ENCODE measurements around the gene FAM98C.

The FAM98C gene

DNA sequence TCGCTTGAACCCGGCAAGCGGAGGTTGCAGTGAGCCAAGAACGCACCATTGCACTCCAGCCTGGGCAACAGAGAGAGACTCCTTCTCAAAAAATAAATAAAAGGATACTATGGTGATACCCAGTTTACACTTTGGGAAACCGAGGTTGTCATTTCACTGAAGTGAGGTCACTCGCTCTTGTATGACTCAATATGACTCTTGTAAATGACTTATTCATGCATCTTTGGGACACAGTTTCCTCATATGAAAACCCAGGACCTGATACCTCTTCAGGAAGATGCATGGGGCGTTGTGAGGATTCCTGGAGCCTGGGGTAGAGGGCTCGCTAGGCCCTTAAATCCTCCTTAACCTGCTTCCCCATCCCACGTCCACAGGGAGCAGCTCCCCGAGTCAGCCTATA is 24.0 kb upstream of the FAM98C start:
- DNase-seq: no peak

DNA sequence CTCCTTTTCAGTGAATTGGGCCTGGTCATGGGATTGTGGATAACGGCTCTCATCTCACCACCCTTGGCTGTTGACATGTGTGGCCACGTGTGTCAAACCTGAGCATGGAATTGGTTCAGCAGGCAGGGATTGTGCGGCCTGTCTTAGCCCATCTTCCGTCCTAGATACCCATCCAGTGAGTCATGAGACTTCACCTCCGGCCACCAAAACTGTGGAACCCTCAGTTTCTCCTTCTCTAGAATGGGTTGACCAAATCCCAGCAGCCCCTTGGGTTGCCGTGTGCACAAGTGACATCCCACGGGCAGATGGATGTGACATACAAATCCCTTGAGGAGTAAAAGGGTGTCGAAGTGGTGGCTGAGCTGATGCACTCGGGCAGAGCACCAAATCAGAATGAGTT is 21.8 kb upstream of the FAM98C start:
- no peak for DNase-seq

DNA sequence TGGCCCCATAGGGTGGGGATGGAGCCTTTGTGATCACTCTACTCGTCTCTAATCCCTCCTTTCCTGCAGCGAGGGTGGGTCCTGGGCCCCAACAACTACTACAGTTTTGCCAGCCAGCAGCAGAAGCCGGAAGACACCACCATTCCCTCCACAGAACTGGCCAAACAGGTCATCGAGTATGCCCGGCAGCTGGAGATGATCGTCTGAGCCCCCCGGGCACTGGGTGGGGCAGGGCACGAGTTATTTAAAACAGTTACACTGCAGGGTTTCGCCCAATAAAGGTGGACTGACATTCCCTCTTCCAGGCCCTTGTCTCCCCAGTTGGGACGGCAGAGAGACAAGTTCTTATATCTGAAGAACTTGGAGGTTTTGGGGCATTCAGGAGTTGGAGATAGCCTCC is 19.7 kb upstream of the FAM98C start:
- DNase-seq: no peak

DNA sequence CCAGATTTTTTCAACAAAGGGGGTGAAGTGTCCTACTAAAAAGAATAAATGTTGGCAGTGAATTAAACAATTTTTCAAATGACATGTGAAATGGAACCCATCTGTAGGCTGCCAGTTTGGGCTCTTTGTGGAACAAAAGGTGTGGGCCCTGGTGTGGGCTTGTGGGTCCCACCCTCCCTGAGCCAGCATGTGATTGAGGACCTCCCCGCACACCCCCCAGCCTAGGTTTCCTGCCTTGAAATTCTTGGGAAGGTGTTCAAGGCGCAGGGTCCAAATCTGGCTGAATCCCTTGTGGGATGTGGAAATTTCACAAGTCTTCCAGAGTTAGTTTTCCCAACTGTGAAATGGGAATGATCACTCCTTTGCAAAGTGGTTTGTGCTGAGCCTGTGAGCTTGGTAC is 19.1 kb upstream of the FAM98C start:
- DNase-seq: no peak

DNA sequence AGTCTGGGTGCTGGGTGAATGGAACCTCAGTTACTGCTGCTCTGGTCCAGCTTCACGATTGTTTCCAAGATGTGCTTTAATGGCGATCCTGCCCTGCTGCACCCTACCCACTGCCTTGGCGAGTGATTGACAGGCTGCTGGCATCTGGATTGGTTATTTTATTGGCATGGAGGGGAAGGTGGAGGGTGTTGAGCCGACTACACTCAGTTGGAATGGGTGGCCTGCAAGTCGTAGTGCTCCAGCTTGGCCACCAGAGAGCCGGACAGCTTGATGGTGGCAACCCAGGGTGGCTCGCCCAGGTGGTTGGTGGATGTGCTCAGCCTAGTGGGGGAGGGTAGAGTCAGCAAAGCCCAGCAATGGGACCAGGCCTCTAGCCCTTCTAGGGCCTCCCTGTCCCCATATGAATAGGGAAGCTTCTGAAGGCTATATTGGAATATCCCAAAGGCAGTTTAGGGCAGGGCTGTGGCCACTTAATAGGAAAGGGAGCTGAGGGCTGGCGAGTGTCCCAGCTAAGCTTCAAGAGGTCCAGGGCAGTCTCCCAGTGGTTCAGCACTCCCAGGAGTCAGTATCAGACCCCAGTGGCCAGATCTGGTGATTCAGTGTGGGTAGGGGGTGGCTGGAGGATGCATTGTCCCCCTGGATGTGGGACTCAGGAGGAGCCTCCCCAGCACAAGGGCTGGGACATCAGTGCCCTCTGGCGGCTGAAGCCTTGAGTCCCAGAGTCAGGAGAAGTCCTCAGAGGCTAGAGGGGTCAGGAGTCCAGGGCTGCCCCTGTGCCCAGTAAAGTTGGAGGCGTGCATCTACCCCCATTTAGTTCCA is 18.5 kb upstream of the FAM98C start:
- DNase-seq: no peak

DNA sequence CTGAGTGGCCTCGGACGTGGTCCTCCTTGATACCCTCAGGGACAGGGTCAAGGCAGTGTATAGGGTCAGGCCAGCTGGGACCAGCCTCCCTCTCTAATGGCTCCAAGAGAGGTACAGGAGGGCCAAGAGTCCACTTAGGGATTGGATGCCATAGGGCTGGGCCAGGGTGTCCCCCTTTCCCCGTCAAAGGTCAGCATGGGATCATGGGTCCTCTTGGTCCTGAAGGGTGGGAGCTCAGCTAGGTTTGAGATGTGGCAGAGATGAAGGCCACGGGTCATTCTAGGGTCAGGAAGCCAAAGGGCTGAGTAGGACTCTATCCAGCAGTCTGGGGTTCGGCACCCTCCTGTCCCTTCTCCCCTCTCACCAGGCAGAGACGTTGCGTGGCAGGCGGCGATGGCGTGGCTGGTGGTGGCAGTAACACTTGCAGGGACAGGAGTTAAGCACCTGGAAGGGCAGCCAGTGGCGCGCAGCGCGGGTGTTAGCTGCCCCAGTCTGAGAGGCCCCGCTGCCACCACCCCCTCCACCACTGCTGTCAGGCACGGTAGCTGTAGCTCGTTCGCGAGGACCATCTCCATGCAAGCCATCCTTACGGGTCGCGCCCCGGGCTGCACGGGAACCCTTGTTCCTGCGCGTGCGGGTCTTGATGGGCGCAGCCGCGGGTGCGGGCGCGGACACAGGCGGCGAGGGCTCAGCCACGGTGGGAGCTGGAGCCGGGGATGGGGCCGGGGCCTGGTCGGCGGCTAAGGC is 17.7 kb upstream of the FAM98C start:
- DNase-seq: no peak

DNA sequence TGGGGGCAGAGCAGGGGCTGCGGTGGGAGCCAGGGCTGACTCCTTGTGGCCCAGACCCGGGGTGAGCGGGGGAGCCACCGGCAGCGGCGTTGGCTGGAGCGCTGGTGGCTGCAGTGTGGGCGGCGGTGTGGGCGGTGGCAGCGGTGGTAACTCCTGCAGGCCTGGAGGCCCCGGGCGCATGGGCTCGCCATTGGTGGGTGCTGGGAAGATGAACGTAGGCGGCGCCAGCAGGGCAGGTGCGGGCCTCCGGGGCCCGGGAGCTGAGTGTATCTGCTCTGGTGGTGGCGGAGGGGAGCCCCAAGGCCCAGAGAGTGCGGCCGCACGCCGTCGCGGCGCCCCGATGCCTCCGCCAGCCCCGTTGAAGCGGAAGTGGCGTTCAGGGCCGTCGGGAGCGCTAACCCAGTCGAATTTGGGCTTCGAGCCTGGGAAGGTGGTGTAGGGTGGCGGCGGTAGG is 17.1 kb upstream of the FAM98C start:
- no peak for DNase-seq

DNA sequence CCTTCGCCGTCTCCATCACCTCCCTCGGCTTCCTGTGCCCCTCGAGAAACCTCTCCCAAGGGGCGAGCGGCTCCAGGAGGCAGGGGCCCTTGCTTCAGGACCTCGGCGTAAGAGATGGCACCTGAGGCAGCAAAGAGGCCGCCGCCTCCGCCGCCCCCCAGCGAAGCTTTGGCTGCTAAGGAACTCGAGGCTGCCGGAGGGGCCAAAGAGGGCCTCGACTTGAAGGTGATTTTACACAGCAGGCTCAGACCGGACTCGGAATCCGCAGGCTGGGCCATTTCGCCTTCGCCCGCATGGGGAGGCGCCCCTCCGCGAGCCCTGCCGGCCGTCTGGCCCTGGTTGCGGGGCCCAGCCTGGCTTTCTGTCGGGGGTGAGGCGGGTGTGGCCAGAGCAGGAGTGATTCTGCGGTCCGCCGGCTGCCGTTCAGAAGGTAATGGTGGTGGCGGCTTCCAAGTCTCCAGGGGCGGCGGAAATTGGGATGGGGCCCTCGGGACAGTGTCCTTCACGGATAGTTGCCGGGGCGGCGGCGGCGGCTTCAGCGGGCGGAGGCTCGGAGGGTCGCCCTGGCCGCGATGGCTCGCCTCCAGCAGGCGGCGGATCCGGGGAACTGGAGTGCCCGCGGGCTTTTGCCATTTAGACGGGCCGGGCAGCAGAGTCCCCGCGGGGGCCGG is 16.5 kb upstream of the FAM98C start:
- no peak for DNase-seq

DNA sequence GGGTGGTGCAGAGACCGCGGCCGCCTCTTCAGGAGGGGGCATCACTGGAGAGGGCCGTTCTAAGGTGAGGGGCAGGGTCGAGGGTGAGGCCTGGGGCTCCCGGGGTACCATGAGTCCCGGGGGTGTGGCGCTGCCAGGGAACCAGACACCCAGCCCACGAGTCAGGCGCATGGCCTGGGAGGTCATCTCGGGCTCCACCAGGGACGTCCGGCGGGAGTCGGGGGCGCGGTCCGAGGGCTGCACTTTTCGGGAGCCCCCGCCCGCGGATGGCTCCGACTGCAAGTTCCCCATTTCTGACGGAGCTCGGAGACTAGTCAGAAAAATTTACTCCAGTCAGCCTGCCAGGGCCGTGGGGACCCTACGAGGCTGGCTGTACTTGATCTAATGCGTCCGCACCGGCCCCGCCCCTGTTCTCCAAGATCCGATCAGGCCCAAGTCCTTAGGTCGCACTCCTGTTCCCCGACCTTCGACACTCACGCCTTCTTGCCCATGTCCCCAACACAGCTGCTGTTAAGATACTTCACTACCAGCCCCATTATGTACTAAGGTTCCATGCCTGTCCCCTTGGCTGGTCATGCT is 15.8 kb upstream of the FAM98C start:
- DNase-seq: no peak

DNA sequence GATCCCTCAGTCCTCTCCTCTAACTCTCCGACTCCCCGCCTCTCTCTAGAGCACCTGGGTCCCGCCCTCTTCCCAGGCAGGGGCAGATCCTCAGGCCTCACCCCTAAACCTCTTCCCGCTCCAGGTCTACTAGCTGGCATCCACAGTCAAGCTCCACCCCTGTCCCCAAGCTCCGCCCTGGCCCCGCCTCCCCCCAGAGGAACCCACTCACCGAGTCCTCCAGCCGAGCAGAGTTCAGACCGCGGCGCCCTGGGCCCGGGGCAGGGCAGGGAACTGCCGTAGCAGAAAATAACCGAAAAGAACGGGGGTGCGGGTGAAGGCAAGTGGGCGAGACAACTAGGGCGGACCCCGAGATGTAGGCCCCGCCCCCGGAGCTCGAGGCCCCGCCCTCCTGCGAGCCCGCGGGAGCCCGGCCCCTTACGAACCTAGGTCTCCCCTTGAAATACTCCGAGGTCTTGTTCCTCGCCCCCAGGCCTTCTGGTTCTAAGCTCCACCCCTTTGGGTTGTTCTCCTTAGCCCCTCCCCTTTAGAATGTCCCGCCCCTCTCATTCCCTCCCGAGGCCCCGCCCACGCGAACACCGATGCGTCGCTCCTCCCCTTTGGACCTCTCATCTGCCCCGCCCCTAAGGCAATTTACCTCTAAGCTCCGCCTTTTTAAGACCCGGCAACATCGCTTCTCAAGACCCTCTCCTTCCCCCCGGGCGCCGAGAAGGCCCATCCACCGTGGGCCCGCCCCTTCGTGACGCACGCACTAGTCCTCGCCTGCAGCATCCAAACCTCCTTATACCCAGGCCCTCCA is 15.1 kb upstream of the FAM98C start, which contains the start of gene GGN:
TSS of gene GGN (minus strand) at position 485 of the 799 bp plus-strand sequence. CDS start 773 bp downstream, outside the sequence.
- peak; percentile 95 for DNase-seq

DNA sequence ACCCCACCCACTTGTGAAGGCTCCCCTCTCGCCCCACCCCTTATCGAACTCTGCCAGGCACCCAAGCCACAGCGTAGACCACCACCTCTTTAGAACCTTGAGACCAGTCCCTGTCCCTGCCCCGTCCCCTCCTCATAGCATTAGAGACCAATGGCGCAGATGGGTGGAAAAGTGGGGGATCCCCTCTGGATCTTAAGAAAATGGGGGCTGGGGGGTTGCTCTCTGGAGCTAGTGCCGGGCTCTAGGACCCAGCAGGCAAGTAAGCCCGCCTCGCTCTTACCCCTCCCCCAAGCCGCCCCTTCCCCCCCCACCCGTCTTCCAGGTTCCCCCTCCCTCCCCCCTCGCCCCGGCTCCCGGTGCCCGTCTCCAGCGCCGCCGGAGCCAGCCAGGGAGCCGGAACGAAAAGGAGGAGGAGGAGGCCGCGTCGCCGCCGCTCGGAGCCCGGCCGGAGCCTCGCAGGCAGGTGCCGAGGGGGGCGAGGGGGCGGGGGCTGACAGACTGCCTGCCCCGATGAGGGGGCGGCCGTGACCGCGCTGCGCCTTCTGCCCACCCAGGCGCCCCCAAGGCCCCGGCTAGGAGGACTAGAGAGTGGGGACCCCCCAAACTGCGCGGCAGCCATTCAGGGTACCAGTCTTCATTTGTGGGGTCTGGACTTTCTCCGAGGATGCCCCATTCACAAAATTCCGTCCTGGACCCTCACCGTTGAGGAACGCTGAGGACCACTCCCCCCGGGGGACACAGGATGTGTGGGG is 14.4 kb upstream of the FAM98C start, which contains the start of gene SPRED3:
TSS of gene SPRED3 (plus strand) at position 349 of the 752 bp plus-strand sequence. CDS start 1,606 bp downstream, outside the sequence.
- DNase-seq: no peak

DNA sequence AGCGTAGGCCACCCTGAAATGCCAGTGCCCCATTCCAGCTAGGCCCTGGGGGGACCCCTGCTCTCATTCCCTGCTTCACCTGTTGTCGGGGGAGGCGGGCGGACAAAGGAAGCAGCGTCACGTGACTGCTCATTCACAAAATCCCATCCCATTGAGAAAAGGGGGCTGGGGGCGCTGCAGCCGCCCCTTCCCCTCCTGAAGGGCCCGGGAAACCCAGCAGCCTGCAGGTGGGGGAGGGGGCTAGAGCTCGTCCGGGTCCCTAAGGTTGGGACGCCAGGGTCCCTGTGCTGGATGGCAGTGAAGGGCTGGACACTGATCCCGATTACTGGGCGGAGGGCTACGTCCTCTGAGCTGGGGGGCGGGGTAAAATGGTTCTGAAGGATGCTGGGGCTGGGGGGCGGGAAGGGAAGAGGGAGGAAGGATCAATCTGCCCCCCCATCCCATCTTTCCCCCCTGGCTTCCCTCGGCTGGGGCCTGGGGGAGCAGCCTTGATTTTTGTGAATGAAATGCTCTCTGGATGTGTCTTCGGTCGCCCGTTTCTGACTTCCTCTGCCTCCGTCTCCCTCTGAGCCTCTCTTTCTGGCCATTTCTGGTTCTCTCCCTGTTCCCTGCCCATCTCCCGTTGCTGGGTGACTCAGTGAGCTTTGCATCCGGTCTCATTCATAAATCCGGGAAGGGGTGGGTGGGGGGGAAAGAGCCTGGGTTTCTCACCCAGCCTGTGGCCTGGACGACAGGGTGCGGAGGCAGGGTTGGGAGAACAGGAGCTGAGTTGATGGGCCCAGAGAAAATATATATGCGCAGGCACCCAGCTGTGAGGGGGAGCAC is 13.6 kb upstream of the FAM98C start:
- peak; percentile 36 for DNase-seq

DNA sequence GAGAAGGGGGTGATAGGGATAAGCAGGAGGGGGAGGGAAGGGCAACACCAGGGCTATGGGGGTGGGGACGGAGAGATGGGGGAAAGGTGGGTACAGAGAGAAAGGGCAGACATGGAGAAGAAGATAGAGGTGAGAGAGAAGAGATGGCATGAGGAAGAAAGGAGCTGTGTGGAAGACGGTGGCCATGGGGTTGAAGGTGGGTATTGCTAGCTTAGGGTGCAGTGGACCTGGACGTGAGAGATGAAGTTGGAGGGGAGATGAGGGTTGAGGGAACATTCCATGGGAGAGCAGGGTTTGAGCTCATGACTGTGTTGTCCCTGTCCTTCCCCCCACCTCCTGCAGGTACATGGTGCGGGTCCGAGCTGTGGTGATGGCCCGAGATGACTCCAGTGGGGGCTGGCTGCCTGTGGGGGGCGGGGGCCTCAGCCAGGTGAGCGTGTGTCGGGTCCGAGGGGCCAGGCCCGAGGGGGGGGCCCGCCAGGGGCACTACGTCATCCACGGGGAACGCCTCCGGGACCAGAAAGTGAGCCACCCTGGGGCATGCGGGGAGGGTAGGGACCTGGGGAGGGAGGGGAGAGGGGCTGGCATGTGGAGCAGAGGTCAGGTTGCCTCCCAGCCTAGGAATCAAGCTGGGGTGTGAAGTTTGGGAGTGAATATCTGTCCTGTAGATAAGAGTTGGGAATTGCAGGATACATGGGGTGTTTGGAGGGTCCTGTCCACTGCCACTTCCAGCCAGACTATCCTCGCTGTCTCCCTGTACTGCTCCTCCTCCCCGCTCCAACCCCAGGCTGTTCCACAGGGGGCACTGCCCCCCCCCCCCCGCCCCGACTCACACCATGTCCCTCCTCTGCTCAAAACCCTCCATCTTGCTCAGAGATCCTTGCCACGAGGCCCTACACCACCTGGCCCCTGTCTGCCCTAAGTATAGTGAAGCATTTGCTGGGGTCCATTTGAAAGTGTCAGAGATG is 12.7 kb upstream of the FAM98C start:
- no peak for DNase-seq

DNA sequence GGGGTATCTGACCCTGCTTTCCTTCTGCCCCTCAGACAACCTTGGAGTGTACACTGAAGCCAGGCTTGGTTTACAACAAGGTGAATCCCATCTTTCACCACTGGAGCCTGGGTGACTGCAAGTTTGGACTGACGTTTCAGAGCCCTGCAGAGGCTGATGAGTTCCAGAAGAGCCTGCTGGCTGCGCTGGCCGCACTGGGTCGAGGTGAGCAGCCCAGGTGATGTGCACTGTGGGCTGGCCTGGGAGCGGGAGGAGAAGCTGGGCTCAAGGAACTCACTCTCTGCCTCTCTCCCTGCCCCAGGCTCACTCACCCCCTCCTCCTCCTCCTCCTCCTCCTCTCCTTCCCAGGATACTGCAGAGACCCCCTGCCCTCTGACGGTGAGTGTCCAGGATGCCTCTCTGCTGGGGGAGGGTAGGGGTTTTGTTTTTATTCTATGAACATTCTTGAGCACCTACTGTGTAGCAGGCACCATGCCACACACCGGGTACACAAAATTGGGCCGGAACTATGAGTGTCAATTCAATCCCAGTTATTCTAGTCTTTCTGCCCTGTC is 10.9 kb upstream of the FAM98C start:
- DNase-seq: no peak

DNA sequence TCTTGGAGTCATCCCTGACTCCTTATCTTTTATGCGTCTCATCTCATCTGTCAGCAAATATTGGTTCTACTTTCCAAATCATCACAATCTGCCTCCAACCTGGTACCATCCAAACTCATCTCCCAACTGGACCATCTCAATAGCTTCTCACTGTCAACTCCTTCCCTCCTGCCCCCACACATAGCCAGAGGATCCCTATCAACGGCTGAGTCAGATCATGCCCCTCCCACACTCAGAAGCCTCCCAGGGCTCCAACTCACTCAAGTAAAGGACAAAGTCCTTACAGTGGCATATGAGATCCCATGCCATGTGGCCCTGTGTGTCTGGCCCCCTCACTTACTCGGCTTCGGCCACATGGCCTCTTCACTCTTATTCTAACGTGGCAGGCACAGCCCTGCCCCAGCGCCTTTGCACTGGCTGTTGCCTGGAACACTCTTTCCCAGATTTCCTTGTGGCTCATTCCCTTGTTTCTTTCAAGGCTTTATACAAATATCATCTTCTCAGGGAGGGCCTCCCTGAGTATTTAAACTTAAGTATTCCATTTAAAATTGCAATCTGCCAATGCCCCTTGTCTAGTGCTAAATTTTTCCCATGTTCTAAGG is 10.1 kb upstream of the FAM98C start:
- DNase-seq: no peak

DNA sequence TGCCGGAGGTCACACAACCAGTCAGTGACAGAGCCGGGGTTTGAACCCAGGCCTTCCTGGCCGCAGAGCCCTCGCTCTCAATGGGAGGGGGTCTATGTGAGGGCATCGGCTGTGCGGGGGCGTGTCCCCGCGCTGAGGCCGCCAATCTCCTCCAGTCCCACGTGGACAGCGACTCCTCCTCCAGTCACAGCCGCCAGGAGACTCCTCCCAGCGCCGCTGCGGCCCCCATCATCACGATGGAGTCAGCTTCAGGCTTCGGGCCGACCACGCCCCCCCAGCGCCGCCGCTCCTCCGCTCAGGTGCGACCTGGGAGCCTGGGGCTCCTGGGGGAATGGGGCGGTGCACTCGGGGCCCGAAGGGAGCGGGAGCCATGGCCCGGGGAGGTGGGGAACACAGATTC is 8.4 kb upstream of the FAM98C start:
- no peak for DNase-seq

DNA sequence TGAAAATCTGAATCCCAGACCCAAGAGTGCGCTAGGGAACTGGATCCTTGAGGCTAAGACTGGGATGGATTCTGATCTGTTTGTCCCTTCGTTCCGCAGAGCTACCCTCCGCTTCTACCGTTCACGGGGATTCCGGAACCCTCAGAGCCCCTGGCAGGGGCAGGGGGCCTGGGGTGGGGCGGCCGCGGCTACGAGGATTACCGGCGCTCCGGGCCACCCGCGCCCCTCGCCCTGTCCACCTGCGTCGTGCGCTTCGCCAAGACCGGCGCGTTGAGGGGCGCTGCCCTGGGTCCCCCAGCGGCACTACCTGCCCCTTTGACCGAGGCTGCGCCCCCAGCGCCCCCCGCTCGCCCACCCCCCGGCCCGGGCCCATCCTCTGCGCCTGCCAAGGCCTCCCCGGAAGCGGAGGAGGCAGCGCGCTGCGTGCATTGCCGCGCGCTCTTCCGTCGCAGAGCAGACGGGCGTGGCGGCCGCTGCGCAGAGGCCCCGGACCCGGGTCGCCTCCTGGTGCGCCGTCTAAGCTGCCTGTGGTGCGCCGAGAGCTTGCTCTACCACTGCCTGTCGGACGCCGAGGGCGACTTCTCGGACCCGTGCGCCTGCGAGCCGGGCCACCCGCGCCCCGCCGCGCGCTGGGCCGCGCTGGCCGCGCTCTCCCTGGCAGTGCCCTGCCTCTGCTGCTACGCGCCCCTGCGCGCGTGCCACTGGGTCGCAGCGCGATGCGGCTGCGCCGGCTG is 7.3 kb upstream of the FAM98C start:
- DNase-seq: no peak

DNA sequence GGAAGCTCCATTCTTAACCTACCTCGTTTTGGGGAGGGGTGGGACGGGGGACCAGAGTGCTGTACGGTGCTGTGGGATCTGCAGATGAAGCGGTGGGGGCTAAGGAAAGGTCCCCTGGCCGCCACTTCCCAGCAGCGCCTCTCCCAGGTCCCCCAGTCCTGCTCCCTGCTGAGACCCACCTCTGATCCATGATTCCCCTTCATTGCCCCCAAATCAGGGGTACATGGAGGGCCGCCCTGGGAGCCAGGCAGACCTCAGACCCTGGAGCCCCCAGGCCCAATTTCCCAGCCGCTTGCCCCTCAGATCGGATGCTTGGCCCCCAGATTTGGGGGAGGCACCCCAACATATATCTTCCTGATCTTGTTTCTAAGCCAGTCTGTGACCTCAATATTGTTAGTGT is 3.8 kb upstream of the FAM98C start:
- no peak for DNase-seq
